ENCODE measurements around the gene MT1H.
"Not testable (repeated sequence)": the region's sequence is repeated elsewhere in the genome, so short reads cannot be mapped to it uniquely, and the experiment has no call there.

DNA sequence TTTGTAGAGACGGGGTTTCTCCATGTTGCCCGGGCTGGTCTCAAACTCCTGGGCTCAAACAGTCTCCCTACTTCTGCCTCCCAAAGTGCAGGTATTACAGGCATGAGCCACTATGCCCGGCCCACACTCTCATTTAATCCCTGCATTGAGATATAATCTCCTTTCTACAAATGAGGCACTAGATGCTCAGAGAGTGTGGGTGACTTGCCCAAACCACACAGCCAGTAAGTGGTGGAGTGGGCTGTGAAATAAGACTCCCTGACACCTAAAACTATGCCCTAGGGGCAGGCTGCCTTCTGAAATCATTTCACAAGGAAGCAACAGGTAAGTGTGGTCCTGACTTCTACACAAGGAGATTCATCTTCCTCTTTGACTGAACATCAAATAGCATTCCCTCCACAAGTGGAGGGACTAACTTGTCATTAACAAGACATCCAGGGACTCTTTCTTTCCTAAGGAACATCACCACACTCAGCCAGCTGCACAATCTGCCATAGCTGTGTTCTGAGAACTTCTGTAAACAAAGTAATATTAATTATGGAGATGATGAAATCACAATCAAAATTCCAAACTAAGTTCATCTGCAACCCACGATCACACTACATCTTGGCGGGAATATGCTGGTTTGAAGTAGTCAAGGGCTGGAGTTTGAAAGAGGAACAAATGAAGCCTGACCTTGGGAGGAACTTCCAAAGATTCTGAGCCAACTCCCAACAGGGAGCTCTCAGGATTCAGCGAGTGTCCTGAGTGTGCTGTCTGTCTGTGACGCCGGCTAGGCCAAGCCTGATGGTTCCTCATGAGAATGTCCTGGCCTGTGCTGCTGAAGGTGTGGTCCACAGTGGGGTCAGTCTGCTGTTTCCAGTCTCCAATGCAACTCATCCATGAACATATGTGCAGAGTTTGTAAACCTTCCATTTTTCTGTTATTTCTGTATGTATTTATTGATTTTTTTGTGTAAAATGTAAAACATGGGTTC lies 4.0 kb upstream of the MT1H start:
- TF ChIP-seq, protein P1, sequence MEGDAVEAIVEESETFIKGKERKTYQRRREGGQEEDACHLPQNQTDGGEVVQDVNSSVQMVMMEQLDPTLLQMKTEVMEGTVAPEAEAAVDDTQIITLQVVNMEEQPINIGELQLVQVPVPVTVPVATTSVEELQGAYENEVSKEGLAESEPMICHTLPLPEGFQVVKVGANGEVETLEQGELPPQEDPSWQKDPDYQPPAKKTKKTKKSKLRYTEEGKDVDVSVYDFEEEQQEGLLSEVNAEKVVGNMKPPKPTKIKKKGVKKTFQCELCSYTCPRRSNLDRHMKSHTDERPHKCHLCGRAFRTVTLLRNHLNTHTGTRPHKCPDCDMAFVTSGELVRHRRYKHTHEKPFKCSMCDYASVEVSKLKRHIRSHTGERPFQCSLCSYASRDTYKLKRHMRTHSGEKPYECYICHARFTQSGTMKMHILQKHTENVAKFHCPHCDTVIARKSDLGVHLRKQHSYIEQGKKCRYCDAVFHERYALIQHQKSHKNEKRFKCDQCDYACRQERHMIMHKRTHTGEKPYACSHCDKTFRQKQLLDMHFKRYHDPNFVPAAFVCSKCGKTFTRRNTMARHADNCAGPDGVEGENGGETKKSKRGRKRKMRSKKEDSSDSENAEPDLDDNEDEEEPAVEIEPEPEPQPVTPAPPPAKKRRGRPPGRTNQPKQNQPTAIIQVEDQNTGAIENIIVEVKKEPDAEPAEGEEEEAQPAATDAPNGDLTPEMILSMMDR (IDR thresholded peaks at IDR 0.05): not testable (repeated sequence)
- TF ChIP-seq POLR2A, EP300, POLR2AphosphoS5 (IDR thresholded peaks at IDR 0.05): not testable (repeated sequence)
